ENCODE data around the gene SCAMP4.
"Not testable (repeated sequence)": the region's sequence is repeated elsewhere in the genome, so short reads cannot be mapped to it uniquely, and the experiment has no call there.

SCAMP4 gene

GRCh38 chr19:1885398-1886119 is 19.6 kb upstream of the SCAMP4 start, which contains the start of gene ABHD17A:
TSS of gene ABHD17A (minus strand) at chr19:1885496. CDS start at chr19:1881566, 3,930 bp downstream.
- Histone ChIP-seq H3K4me1 (ENCODE audit: control insufficient read depth in 1 of 2, insufficient read depth in 1 of 2, low read depth in 1 of 2, low read length in 1 of 2) (peaks cover 29 to 34% of the 10 kb centered on the region in 2 experiments), H3K27ac (peak within 1 kb of the TSS; percentile 87), H3K4me3 (ENCODE audit: low read depth in 1 of 2, low read length in 1 of 2) (peak within 1 kb of the TSS; percentile 70 to 89)
- not testable (repeated sequence) for H3K27me3 ChIP-seq, H3K36me3 ChIP-seq, H3K9me3 ChIP-seq
- TF ChIP-seq, protein P1, sequence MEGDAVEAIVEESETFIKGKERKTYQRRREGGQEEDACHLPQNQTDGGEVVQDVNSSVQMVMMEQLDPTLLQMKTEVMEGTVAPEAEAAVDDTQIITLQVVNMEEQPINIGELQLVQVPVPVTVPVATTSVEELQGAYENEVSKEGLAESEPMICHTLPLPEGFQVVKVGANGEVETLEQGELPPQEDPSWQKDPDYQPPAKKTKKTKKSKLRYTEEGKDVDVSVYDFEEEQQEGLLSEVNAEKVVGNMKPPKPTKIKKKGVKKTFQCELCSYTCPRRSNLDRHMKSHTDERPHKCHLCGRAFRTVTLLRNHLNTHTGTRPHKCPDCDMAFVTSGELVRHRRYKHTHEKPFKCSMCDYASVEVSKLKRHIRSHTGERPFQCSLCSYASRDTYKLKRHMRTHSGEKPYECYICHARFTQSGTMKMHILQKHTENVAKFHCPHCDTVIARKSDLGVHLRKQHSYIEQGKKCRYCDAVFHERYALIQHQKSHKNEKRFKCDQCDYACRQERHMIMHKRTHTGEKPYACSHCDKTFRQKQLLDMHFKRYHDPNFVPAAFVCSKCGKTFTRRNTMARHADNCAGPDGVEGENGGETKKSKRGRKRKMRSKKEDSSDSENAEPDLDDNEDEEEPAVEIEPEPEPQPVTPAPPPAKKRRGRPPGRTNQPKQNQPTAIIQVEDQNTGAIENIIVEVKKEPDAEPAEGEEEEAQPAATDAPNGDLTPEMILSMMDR (IDR thresholded peaks at IDR 0.05) = peak; percentile 32

DNA sequence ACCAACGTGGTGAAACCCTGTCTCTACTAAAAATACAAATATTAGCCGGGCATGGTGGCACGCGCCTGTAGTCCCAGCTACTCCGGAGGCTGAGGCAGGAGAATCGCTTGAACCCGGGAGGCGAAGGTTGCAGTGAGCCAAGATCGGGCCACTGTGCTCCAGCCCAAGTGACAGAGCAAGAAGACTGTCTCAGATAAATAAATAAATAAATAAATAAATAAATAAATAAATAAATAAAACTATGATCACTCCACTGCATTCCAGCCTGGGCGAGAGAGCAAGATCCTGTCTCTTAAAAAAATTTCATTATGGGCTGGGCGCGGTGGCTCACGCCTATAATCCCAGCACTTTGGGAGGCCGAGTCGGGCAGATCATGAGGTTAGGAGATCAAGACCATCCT is 18.8 kb upstream of the SCAMP4 start:
- Histone ChIP-seq H3K4me1 (ENCODE audit: control insufficient read depth in 1 of 2, insufficient read depth in 1 of 2, low read depth in 1 of 2, low read length in 1 of 2) (peaks cover 29 to 34% of the 10 kb centered on the region in 2 experiments), H3K27ac (peak overlapping the region; percentile 87)
- H3K27me3 ChIP-seq; H3K9me3 ChIP-seq; H3K36me3 ChIP-seq; H3K4me3 ChIP-seq (ENCODE audit: low read depth in 1 of 2, low read length in 1 of 2): not testable (repeated sequence)

DNA sequence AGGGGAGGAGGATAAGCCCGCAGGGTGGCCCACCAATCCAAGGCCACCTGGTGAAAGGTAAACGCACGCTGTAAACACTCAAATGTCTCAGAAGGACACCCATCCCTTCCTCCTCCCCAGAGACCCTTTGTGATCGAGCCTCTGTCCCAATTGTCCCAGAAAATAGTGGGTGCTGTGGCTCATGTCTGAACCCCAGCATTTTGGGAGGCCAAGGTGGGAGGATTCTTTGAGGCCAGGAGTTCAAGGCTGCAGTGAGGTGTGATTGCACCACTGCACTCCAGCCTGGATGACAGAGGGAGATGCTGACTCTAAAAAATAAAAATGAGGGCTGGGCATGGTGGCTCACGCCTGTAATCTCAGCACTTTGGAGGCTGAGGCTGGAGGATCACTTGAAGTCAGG is 16.8 kb upstream of the SCAMP4 start:
- Histone ChIP-seq H3K27me3 (no peaks in the 10 kb centered on the region), H3K4me3 (ENCODE audit: low read depth in 1 of 2, low read length in 1 of 2) (no peak overlapping the region), H3K4me1 (ENCODE audit: control insufficient read depth in 1 of 2, insufficient read depth in 1 of 2, low read depth in 1 of 2, low read length in 1 of 2) (peaks cover 15 to 18% of the 10 kb centered on the region in 2 experiments), H3K36me3 (no peaks in the 10 kb centered on the region), H3K9me3 (no peaks in the 10 kb centered on the region), H3K27ac (no peak overlapping the region)
- TF ChIP-seq, protein P1 (IDR thresholded peaks at IDR 0.05) = no peak

DNA sequence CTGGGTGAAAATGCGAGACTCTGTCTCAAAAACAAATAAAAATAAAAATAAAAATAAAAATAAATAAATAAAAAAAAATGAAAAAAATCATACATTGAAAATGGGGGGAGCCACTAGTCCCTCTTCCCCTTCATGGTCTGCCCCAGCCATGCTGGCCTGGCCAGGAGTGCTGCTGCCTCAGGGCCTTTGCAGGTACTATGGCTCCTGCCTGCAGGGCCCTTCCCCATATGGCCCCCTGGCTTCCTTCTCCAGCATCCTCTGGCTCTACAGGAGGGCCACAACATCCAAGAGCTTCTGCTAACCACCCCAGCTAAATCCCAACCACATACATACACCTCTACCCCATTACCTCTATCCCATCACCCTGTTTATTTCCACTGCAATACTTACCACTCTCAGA is 15.3 kb upstream of the SCAMP4 start:
- TF ChIP-seq, protein P1 (IDR thresholded peaks at IDR 0.05) = no peak
- H3K9me3 ChIP-seq = no peaks in the 10 kb centered on the region
- H3K36me3 ChIP-seq = no peaks in the 10 kb centered on the region
- peaks cover 3 to 4% of the 10 kb centered on the region in 2 experiments for H3K4me1 ChIP-seq (ENCODE audit: control insufficient read depth in 1 of 2, insufficient read depth in 1 of 2, low read depth in 1 of 2, low read length in 1 of 2)
- no peak overlapping the region for H3K4me3 ChIP-seq (ENCODE audit: low read depth in 1 of 2, low read length in 1 of 2)
- no peaks in the 10 kb centered on the region for H3K27me3 ChIP-seq
- H3K27ac ChIP-seq = peak overlapping the region; percentile 13

DNA sequence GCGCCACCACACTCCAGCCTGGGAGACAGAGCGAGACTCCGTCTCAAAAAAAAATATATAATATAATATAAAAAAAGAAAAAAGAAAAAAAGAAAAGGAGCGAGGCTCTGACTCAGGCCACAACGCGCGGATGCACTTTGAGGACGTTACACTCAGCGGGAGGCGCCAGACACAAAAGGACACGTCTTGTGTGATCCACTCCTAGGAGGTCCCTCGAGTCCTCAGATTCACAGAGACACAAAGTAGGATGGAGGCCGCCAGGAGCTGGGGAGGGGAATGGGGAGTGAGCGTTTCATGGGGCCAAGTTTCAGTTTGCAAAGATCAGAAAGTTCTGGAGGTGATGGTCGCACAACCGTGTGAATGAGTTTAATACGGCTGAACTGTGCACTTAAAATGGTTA is 11.4 kb upstream of the SCAMP4 start:
- no peaks in the 10 kb centered on the region for H3K9me3 ChIP-seq
- H3K4me3 ChIP-seq (ENCODE audit: low read depth in 1 of 2, low read length in 1 of 2) = no peak overlapping the region
- peaks cover 30 to 36% of the 10 kb centered on the region in 2 experiments for H3K4me1 ChIP-seq (ENCODE audit: control insufficient read depth in 1 of 2, insufficient read depth in 1 of 2, low read depth in 1 of 2, low read length in 1 of 2)
- H3K36me3 ChIP-seq = no peaks in the 10 kb centered on the region
- no peak overlapping the region for H3K27ac ChIP-seq
- TF ChIP-seq, protein P1 (IDR thresholded peaks at IDR 0.05) = no peak
- no peaks in the 10 kb centered on the region for H3K27me3 ChIP-seq

DNA sequence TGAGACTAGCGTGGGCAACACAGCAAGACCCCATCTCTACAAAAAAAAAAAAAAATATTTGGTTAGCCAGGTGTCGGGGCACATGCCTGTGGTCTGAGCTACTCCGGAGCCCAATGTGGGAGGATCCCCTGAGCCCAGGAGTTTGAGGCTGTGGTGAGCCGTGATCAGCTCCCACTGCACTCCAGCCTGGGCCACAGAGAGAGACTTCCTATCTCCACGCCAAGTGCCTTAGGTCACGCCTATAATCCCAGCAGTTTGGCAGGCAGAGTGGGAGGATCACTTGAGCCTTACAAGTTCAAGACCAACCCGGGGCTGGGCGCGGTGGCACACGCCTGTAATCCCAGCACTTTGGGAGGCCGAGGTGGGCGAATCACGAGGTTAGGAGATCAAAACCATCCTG is 8.7 kb upstream of the SCAMP4 start:
- no peaks in the 10 kb centered on the region for H3K27me3 ChIP-seq
- H3K27ac ChIP-seq = no peak overlapping the region
- TF ChIP-seq, protein P1 (IDR thresholded peaks at IDR 0.05) = no peak
- peaks cover 37 to 45% of the 10 kb centered on the region in 2 experiments for H3K4me1 ChIP-seq (ENCODE audit: control insufficient read depth in 1 of 2, insufficient read depth in 1 of 2, low read depth in 1 of 2, low read length in 1 of 2)
- H3K36me3 ChIP-seq = no peaks in the 10 kb centered on the region
- no peaks in the 10 kb centered on the region for H3K9me3 ChIP-seq
- no peak overlapping the region for H3K4me3 ChIP-seq (ENCODE audit: low read depth in 1 of 2, low read length in 1 of 2)

Data from neutrophil (primary cell).